HEK293 (cell line): ENCODE measurements around the gene SIK3.

Experiments used
- CTCF ChIP-seq: fragments of 450-650 bp; formaldehyde crosslinking; IDR thresholded peaks from 2 replicates; pipeline ENCODE4 v1.5.1; 2016; ENCODE audit warnings: missing biosample characterization, missing genetic modification characterization
- PRDM1 ChIP-seq: fragments of 450-650 bp; formaldehyde crosslinking; IDR thresholded peaks from 2 replicates; pipeline ENCODE4; 2016; ENCODE audit warnings: missing biosample characterization, missing genetic modification characterization
- SETDB1 ChIP-seq: IDR thresholded peaks from one replicate; pipeline ENCODE4 v1.6.1; 2017; ENCODE audit warnings: mild to moderate bottlenecking, low read length, moderate library complexity, mixed read lengths; ENCODE audit not compliant: insufficient read length
- YY1 ChIP-seq: fragments of 450-650 bp; formaldehyde crosslinking; IDR thresholded peaks from 2 replicates; pipeline ENCODE4 v1.5.1; 2018; ENCODE audit warnings: missing biosample characterization, missing genetic modification characterization
- ZEB2 ChIP-seq: fragments of 450-650 bp; formaldehyde crosslinking; IDR thresholded peaks from 2 replicates; pipeline ENCODE4 v1.5.1; 2016; ENCODE audit warnings: missing biosample characterization, missing genetic modification characterization
- ZNF146 ChIP-seq: fragments of 450-650 bp; formaldehyde crosslinking; IDR thresholded peaks from 2 replicates; pipeline ENCODE4 v1.5.1; 2016; ENCODE audit warnings: missing biosample characterization, missing genetic modification characterization
- ZNF274 ChIP-seq, 2 experiments: fragments of 200-500 bp in 1 of 2; fragments of 450-650 bp in 1 of 2; sonication (Bioruptor generic) in 1 of 2; formaldehyde crosslinking in 1 of 2; IDR thresholded peaks; 2 replicates each; pipeline versions ENCODE4 v1.5.1 to v1.6.1; 2014 to 2016; ENCODE audit warnings: borderline replicate concordance in 1 of 2, inconsistent platforms in 1 of 2, low read length in 1 of 2, missing biosample characterization in 1 of 2, missing genetic modification characterization in 1 of 2
- ZNF48 ChIP-seq: fragments of 450-650 bp; formaldehyde crosslinking; IDR thresholded peaks from 2 replicates; pipeline ENCODE4 v1.5.1; 2016; ENCODE audit warnings: missing biosample characterization, missing genetic modification characterization
- ZNF555 ChIP-seq: fragments of 450-650 bp; formaldehyde crosslinking; conservative IDR thresholded peaks from 2 replicates; pipeline ENCODE4 v1.5.1; 2017; ENCODE audit warnings: missing biosample characterization, mild to moderate bottlenecking, missing genetic modification characterization, inconsistent platforms
- ZNF670 ChIP-seq: fragments of 450-650 bp; formaldehyde crosslinking; IDR thresholded peaks from 2 replicates; pipeline ENCODE4 v1.5.1; 2016; ENCODE audit warnings: missing biosample characterization, missing genetic modification characterization, low read depth
- ZNF791 ChIP-seq: fragments of 450-650 bp; formaldehyde crosslinking; IDR thresholded peaks from 2 replicates; pipeline ENCODE4 v1.5.1; 2016; ENCODE audit warnings: missing biosample characterization, missing genetic modification characterization
- TF ChIP-seq, protein P1 (sequence below): sonication (generic); formaldehyde crosslinking; IDR thresholded peaks from 2 replicates; pipeline ENCODE4 v1.8.1; 2022; ENCODE audit warnings: mild to moderate bottlenecking, moderate library complexity, missing genetic modification reagents

DNA sequence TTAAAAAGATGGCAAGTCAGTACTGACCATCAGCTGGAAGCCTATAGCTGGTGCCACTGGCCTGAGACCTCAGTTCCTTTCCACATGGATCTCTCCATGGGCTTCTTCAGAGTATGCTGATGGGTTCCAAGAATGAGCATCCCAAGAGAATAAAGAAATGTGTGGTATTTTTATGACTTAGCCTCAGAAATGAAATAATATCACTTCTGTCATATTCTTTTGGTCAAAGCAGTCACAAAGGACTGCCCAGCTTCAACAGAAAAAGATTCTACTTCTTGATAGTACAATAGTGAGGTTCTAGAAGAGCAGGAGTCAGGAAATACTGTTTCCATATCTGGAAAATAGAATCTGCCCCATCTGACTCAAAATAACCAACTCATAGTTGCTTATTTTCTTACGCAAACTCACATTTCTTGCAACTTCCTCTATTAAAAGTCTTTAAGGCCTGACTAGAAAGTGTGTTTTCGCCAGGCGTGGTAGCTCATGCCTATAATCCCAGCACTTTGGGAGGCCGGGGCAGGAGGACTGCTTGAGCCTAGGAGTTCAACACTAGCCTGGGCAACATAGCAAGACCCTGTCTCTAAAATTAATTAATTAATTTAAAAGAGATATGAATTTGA lies 116.9 kb downstream of the SIK3 start:
- TF ChIP-seq CTCF (tag by site-specific recombination) (no peak), YY1 (tag by site-specific recombination) (no peak), ZNF791 (no peak), ZNF555 (tag by site-specific recombination) (no peak), SETDB1 (no peak), ZNF670 (tag by site-specific recombination) (no peak), ZNF48 (tag by site-specific recombination) (no peak), ZNF146 (tag by site-specific recombination) (no peak), ZNF274 (IDR thresholded peaks at IDR 0.05; ENCODE audit: low read length) (no peak), ZNF274 (tag by site-specific recombination; IDR thresholded peaks at IDR 0.05; ENCODE audit: borderline replicate concordance) (no peak), ZEB2 (tag by site-specific recombination) (no peak), PRDM1 (tag by site-specific recombination) (no peak)
- TF ChIP-seq, protein P1, sequence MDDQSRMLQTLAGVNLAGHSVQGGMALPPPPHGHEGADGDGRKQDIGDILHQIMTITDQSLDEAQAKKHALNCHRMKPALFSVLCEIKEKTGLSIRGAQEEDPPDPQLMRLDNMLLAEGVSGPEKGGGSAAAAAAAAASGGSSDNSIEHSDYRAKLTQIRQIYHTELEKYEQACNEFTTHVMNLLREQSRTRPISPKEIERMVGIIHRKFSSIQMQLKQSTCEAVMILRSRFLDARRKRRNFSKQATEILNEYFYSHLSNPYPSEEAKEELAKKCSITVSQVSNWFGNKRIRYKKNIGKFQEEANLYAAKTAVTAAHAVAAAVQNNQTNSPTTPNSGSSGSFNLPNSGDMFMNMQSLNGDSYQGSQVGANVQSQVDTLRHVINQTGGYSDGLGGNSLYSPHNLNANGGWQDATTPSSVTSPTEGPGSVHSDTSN (CRISPR knock-in tag): no peak
